BE2C (cell line): ENCODE results near the gene CCDC187.

ENCODE experiments used
- DNase-seq: peaks from one replicate; pipeline ENCODE4 v3.0.0-alpha.2; 2020
- H3K27me3 ChIP-seq: fragments of 250-450 bp; sonication (Bioruptor Pico); 2 replicates; pipeline ENCODE4 v1.5.1; 2020; ENCODE audit warnings: mild to moderate bottlenecking
- H3K36me3 ChIP-seq: fragments of 250-450 bp; sonication (Bioruptor Pico); 2 replicates; pipeline ENCODE4 v1.5.1; 2020; ENCODE audit warnings: mild to moderate bottlenecking
- H3K4me1 ChIP-seq: fragments of 250-450 bp; sonication (Bioruptor Pico); 2 replicates; pipeline ENCODE4 v1.5.1; 2020
- H3K4me3 ChIP-seq: 2 replicates; pipeline ENCODE4 v1.5.1; 2011; ENCODE audit warnings: low read depth, low read length
- H3K9me3 ChIP-seq: fragments of 250-450 bp; sonication (Bioruptor Pico); 2 replicates; pipeline ENCODE4 v1.5.1; 2020
- TF ChIP-seq, protein P1 (sequence below): IDR thresholded peaks from 2 replicates; pipeline ENCODE4 v1.5.1; 2012; ENCODE audit warnings: mild to moderate bottlenecking, low read depth, low read length

Gene CCDC187

DNA sequence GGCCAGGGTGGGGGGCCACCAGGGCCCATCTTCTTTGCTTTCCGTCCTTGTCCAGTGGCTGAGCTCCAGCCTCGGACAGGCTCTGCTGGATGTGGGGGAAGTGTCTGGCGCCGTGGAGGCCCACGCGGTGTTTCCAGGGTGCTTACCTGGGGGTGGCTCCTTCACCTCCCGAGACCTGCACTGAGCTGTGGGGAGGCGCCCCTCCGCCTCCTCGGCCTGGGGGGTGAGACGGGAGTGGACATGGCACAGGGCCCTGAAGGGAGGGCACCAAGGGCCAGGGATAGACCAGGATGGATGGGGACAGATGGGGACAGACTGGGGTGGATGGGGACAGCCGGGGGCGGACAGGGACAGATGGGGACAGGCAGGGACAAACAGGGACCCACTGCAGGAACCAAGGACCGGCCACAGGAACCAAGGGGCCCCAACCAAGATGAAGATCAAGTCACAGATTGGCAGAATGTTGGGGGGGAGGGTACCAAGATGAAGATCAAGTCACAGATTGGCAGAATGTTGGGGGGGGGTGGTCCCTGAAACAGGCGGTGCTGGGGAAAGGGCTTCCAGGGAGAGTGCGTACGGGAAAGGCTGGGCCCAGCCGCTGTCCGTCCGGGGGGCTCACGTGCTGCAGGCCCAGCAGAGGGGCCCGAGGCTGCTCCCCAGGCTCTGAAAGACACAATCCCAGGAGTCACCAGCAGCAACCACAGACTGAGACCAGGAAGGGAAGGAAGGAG, 44.9 kb downstream of the CCDC187 start:
- H3K9me3 ChIP-seq, result no peaks in the 10 kb centered on the region
- H3K36me3 ChIP-seq, result no peaks in the 10 kb centered on the region
- no peak for DNase-seq
- H3K4me1 ChIP-seq, result peaks cover 8% of the 10 kb centered on the region
- TF ChIP-seq, protein P1, sequence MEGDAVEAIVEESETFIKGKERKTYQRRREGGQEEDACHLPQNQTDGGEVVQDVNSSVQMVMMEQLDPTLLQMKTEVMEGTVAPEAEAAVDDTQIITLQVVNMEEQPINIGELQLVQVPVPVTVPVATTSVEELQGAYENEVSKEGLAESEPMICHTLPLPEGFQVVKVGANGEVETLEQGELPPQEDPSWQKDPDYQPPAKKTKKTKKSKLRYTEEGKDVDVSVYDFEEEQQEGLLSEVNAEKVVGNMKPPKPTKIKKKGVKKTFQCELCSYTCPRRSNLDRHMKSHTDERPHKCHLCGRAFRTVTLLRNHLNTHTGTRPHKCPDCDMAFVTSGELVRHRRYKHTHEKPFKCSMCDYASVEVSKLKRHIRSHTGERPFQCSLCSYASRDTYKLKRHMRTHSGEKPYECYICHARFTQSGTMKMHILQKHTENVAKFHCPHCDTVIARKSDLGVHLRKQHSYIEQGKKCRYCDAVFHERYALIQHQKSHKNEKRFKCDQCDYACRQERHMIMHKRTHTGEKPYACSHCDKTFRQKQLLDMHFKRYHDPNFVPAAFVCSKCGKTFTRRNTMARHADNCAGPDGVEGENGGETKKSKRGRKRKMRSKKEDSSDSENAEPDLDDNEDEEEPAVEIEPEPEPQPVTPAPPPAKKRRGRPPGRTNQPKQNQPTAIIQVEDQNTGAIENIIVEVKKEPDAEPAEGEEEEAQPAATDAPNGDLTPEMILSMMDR, result no peak
- H3K27me3 ChIP-seq, result no peaks in the 10 kb centered on the region
- no peak overlapping the region for H3K4me3 ChIP-seq

DNA sequence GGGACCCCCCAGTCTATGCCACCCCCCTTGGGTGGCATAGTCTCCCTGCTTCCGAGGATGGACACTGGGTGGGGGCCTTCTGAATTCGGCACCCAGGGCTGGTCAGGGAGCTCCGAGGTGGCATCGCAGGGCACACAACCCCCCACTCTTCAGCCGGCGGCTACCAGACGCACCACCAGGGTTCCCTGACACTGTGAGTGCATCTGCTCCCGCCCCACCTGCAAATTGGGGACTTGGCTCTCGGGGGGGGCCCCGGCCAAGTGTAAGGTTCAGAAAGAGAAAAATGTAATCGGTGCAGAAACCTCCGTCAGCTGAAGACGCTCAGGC, 45.6 kb downstream of the CCDC187 start:
- H3K27me3 ChIP-seq, result no peaks in the 10 kb centered on the region
- peaks cover 8% of the 10 kb centered on the region for H3K4me1 ChIP-seq
- TF ChIP-seq, protein P1, result no peak
- no peak overlapping the region for H3K4me3 ChIP-seq
- H3K36me3 ChIP-seq, result no peaks in the 10 kb centered on the region
- no peaks in the 10 kb centered on the region for H3K9me3 ChIP-seq
- DNase-seq, result no peak

DNA sequence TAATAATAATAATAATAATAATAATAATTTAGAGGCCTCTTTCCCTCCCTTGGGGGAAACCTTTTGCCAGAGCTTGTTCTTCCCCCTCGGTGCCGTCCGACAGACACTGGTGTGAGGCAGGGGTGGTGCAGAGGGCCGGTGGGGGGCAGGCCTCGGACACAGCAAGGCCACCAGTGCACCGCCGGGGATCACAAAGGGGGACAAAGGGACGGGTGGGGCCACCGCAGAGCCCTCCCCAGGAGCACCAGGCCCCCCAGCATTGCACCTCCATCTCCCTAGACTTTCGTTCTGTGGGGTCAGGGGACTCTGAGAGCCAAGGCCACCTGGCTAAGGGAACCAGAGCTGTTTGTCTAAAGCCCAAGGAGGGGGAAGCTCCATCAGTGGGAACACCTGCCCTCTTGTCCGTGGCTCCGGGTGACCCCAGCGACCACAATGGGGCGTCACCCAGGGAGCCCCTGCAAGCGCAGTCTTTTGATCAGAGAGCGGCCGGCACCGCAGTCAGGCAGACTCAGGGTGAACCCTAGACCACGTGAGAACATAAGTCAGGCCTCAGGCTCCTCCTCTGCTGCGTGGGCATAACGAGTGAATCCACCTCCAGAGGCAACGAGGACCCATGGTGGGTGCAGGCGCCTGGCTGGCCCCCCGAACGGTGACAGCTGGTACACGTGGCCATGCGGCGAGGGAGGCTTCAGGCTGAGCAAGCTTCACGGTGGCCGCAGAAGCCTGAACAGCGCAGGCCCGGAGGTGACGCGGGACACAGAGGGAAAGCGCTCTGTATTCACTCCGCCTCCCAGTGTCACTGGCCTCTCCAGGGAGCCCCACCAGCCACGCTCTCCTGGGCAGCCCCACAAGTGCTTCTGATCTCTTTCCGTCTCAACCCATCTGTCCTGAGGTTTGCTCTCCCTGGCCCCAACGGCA, 46.3 kb downstream of the CCDC187 start:
- Histone ChIP-seq H3K4me3 (no peak overlapping the region), H3K9me3 (no peaks in the 10 kb centered on the region), H3K4me1 (peaks cover 8% of the 10 kb centered on the region), H3K27me3 (no peaks in the 10 kb centered on the region), H3K36me3 (no peaks in the 10 kb centered on the region)
- TF ChIP-seq, protein P1, result no peak
- no peak for DNase-seq

DNA sequence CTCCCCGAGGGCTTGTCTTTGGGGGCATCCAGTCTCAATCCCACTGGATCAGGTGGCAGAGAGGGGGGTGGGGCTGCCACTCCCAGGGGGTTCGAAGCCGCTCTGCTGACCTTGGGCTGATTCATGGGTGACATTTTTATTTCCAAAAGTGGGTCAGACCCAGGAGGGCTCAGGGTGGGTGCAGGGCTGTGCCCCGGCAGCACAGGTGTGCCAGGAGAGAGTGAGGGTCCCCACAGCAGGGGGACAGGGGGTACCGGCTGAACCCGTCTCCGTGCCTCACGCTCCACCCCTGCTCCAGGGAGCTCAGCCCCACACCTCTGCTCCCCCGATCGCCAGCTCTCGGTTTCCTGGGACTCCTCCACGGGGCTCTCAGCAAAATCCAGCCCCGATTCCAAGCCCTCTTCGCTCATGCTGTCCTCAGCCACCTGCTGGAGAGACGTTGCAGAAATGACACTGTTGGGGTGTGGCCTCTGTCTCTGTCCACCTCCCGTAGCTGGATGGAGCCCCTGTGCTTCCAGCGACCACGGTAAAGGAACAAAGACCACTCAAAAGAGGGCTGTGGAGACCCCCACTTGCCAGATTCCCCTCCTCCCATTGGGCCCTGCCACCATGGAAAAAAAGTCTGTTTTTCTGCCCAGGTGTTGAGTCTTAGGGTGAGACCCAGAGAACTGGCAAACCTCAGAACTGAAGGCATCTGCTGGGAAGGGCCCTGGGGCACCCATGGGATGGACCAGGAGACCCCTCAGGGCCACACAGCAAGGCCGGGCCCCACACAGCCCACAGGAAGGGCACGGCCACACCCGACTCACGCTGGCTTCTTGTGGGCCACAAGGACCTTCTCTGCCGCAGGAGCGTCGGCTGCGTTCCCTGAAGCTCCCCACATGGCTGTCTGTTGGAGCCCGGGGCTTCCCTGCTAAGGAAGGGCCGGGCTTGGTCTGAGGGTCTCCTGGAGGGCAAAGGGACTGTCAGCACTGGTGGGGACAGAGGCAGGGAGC, 47.7 kb downstream of the CCDC187 start:
- Histone ChIP-seq H3K27me3 (no peaks in the 10 kb centered on the region), H3K9me3 (no peaks in the 10 kb centered on the region), H3K36me3 (no peaks in the 10 kb centered on the region), H3K4me1 (peaks cover 8% of the 10 kb centered on the region), H3K4me3 (no peak overlapping the region)
- no peak for DNase-seq
- TF ChIP-seq, protein P1, result peak; percentile 35

DNA sequence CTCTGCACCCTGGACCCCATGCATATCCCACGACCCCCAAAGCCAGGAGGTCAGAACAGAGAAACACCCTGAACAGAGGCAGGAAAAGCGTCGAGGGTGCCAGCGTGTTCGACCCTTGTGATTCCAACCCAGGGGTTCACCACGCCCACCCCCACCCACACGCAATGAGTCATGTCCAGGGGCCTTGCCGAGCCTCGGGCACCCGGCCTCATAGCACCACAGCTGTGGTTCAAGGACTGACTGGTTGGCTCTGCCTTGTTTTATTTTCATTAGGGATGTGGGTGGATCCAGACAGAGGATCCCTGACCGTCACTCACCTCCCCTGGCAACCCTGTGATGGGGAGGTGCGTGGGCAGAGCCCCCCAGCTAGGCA, 48.7 kb downstream of the CCDC187 start:
- H3K4me1 ChIP-seq, result peaks cover 8% of the 10 kb centered on the region
- TF ChIP-seq, protein P1, result no peak
- no peak for DNase-seq
- no peak overlapping the region for H3K4me3 ChIP-seq
- no peaks in the 10 kb centered on the region for H3K27me3 ChIP-seq
- H3K36me3 ChIP-seq, result no peaks in the 10 kb centered on the region
- no peaks in the 10 kb centered on the region for H3K9me3 ChIP-seq
